ENCODE measurements around the gene CMTR1.
"Not testable (repeated sequence)": the region's sequence is repeated elsewhere in the genome, so short reads cannot be mapped to it uniquely, and the experiment has no call there.

The CMTR1 gene

GRCh38 chr6:37396571-37397180 is 36.3 kb upstream of the CMTR1 start:
- TF ChIP-seq CTCF (conservative IDR thresholded peaks at IDR 0.05) (no peak), ZFX (IDR thresholded peaks at IDR 0.05) (no peak)

GRCh38 chr6:37399131-37399530 is 33.9 kb upstream of the CMTR1 start:
- TF ChIP-seq CTCF (conservative IDR thresholded peaks at IDR 0.05) (no peak), ZFX (IDR thresholded peaks at IDR 0.05) (no peak)
- no peak overlapping the region for H3K27ac ChIP-seq

More at GRCh38 chr6:37396571-37397180, 36.3 kb upstream of the CMTR1 start:
- H3K27ac ChIP-seq: no peak overlapping the region

- no peak for TF ChIP-seq CTCF (conservative IDR thresholded peaks at IDR 0.05)
- no peak for TF ChIP-seq ZFX (IDR thresholded peaks at IDR 0.05)
- H3K27ac ChIP-seq: no peak overlapping the region
Measured at GRCh38 chr6:37399795-37400490, 33.1 kb upstream of the CMTR1 start.

- H3K27ac ChIP-seq: not testable (repeated sequence)
Measured at GRCh38 chr6:37401658-37402057, 31.4 kb upstream of the CMTR1 start.

- TF ChIP-seq CTCF (conservative IDR thresholded peaks at IDR 0.05) (no peak), ZFX (IDR thresholded peaks at IDR 0.05) (no peak)
- no peak overlapping the region for H3K27ac ChIP-seq
Measured at GRCh38 chr6:37406726-37407341, 26.2 kb upstream of the CMTR1 start.

GRCh38 chr6:37407948-37408347 is 25.1 kb upstream of the CMTR1 start:
- TF ChIP-seq CTCF (conservative IDR thresholded peaks at IDR 0.05): no peak
- TF ChIP-seq ZFX (IDR thresholded peaks at IDR 0.05): no peak

GRCh38 chr6:37409501-37409900 is 23.5 kb upstream of the CMTR1 start:
- TF ChIP-seq ZFX (IDR thresholded peaks at IDR 0.05) (no peak), CTCF (conservative IDR thresholded peaks at IDR 0.05) (no peak)
- no peak overlapping the region for H3K27ac ChIP-seq

More at GRCh38 chr6:37407948-37408347, 25.1 kb upstream of the CMTR1 start:
- no peak overlapping the region for H3K27ac ChIP-seq
